BLaER1 (cell line): ENCODE data around the gene BOD1L1.
"Not testable (repeated sequence)": the region's sequence is repeated elsewhere in the genome, so short reads cannot be mapped to it uniquely, and the experiment has no call there.

ENCODE experiments used
- H3K27ac ChIP-seq: shearing (Covaris generic); formaldehyde crosslinking; 2 replicates; pipeline ENCODE4 v1.8.1; 2022
- H3K27me3 ChIP-seq: shearing (Covaris generic); formaldehyde crosslinking; 2 replicates; pipeline ENCODE4 v1.8.1; 2022
- H3K36me3 ChIP-seq: shearing (Covaris generic); formaldehyde crosslinking; 2 replicates; pipeline ENCODE4 v1.8.1; 2022
- H3K4me1 ChIP-seq: shearing (Covaris generic); formaldehyde crosslinking; 2 replicates; pipeline ENCODE4 v1.8.1; 2022
- H3K4me2 ChIP-seq: shearing (Covaris generic); formaldehyde crosslinking; 2 replicates; pipeline ENCODE4 v1.8.1; 2022
- H3K4me3 ChIP-seq: shearing (Covaris generic); formaldehyde crosslinking; 2 replicates; pipeline ENCODE4 v1.8.1; 2022
- H3K9ac ChIP-seq: shearing (Covaris generic); formaldehyde crosslinking; 2 replicates; pipeline ENCODE4 v1.8.1; 2022
- H3K9me3 ChIP-seq: shearing (Covaris generic); formaldehyde crosslinking; 2 replicates; pipeline ENCODE4 v1.8.1; 2022
- H4K20me1 ChIP-seq: shearing (Covaris generic); formaldehyde crosslinking; 2 replicates; pipeline ENCODE4 v1.8.1; 2022
- Cebpa-rat ChIP-seq: shearing (Covaris generic); IDR thresholded peaks from 2 replicates; pipeline ENCODE4 v1.8.1; 2022

Gene BOD1L1

DNA sequence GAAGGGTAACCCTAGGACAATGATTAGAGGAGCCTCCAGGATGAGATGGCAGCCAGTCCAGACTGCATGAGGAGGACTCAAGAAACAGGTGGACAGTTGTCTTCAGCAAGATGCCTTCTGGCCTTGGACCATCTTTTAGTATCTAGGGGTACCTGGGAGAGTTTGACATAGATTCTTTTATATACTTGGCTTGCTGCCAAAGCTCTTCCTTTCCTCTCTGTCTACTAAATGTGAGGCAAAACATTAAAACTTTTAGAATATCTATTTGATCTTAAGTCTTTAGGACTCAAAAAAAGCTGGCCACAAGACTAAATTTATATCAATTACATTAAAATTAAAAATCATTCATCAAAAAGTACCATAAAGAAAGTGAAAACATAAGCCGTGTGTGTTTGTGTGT lies 64.6 kb downstream of the BOD1L1 start:
- H3K4me2 ChIP-seq: no peak overlapping the region
- H3K36me3 ChIP-seq: peaks cover 20% of the 10 kb centered on the region
- H4K20me1 ChIP-seq: no peaks in the 10 kb centered on the region
- no peak overlapping the region for H3K27ac ChIP-seq
- TF ChIP-seq Cebpa-rat: no peak
- no peak overlapping the region for H3K4me3 ChIP-seq
- H3K27me3 ChIP-seq: no peaks in the 10 kb centered on the region
- no peaks in the 10 kb centered on the region for H3K9me3 ChIP-seq
- no peak overlapping the region for H3K9ac ChIP-seq
- H3K4me1 ChIP-seq: peaks cover 4% of the 10 kb centered on the region; the same call in 1 of the 2 replicates

DNA sequence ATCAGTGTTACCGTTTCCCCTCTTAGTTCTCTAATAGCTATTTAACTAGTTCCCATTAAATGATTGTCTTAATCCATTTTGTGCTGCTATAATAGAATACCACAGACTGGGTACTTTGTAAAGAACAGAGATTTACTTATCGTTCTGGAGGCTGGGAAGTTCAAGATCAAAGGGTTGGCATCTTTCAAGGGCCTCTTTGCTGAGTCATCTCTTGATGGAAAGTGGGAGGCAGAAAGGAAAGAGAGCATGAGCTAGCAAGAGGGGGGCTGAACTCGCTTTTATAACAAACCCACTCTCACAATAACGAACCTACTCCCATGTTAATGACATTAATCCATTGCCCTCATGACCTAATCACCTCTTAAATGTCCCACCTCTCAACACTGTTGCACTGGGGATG lies 65.9 kb downstream of the BOD1L1 start:
- Histone ChIP-seq H3K36me3 (0 out of 2 replicates have a peak, but pooled peaks cover 8% of the 10 kb centered on the region), H3K27me3 (no peaks in the 10 kb centered on the region), H3K4me2 (no peak overlapping the region), H3K4me3 (no peak overlapping the region), H3K9ac (no peak overlapping the region), H3K4me1 (peaks cover 4% of the 10 kb centered on the region; the same call in 1 of the 2 replicates), H3K27ac (no peak overlapping the region), H4K20me1 (no peaks in the 10 kb centered on the region), H3K9me3 (no peaks in the 10 kb centered on the region)
- no peak for TF ChIP-seq Cebpa-rat

DNA sequence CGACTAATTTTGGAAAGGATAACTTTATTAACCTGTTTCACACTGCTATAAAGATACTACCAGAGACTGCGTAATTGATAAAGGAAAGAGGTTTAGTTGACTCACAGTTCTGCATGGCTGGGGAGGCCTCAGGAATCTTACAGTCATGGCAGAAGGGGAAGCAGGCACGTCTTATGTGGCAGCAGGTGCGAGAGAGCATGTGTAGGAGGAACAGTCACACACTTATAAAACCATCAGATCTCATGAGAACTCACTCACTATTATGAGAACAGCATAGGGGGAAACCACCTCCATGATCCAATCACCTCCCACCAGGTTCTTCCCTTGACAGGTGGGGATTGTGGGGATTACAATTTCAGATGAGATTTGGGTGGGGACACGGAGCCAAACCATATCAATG lies 67.4 kb downstream of the BOD1L1 start:
- not testable (repeated sequence) for H3K9me3 ChIP-seq, H3K9ac ChIP-seq, H3K4me2 ChIP-seq, H3K4me1 ChIP-seq, H3K36me3 ChIP-seq, H3K4me3 ChIP-seq, H3K27ac ChIP-seq, H3K27me3 ChIP-seq, H4K20me1 ChIP-seq

DNA sequence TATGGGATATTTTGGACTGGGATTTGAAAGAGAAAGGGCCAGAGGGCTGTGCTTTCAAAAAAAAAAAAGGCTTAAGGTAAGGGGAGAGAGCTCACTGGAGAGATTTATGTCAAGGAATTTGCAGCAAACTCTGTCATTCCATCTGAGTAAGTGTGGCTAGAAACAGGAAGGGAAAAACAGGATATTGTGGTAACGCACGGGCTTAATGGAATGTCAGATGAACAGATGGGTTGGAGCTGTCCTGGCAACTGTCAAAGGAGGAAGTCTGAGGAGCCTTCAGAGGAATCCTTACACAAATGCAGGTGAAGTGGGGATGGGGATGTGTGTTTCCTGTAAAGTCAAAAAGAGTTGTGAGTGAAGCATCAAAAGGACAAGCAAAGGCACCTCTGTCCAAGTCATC lies 68.1 kb downstream of the BOD1L1 start:
- TF ChIP-seq Cebpa-rat: no peak
- H3K27ac ChIP-seq: no peak overlapping the region

DNA sequence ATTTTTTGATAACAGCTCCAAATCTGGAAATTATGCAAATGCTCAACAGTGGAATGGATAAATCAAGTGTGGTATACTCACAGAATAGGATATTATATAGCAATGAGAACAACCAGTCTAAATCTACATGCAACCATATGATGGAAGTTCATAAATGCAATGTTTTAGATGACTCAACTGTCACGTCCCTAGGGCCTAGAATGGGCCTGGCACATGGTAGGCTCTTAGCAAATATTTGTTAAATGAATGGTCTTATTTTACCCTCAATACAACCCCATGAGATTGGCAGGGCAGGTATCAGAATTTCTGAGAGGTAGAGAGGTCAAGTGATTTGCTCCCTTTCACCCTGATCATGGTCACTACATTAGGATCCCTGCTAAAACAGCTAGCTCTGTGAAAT lies 68.6 kb downstream of the BOD1L1 start:
- H3K9ac ChIP-seq: no peak overlapping the region
- peaks cover 4% of the 10 kb centered on the region; the same call in 1 of the 2 replicates for H3K4me1 ChIP-seq
- TF ChIP-seq Cebpa-rat: no peak
- no peaks in the 10 kb centered on the region for H3K27me3 ChIP-seq
- no peak overlapping the region for H3K4me2 ChIP-seq
- H3K9me3 ChIP-seq: no peaks in the 10 kb centered on the region
- H3K27ac ChIP-seq: no peak overlapping the region
- H3K4me3 ChIP-seq: no peak overlapping the region
- no peaks in the 10 kb centered on the region for H4K20me1 ChIP-seq
- no peaks in the 10 kb centered on the region for H3K36me3 ChIP-seq

More for the DNA sequence above, 68.1 kb downstream of the BOD1L1 start:
- Histone ChIP-seq H3K4me2 (no peak overlapping the region), H3K9ac (no peak overlapping the region), H3K9me3 (no peaks in the 10 kb centered on the region), H3K4me1 (peaks cover 4% of the 10 kb centered on the region; the same call in 1 of the 2 replicates), H3K36me3 (no peaks in the 10 kb centered on the region), H3K4me3 (no peak overlapping the region), H3K27me3 (no peaks in the 10 kb centered on the region), H4K20me1 (no peaks in the 10 kb centered on the region)

DNA sequence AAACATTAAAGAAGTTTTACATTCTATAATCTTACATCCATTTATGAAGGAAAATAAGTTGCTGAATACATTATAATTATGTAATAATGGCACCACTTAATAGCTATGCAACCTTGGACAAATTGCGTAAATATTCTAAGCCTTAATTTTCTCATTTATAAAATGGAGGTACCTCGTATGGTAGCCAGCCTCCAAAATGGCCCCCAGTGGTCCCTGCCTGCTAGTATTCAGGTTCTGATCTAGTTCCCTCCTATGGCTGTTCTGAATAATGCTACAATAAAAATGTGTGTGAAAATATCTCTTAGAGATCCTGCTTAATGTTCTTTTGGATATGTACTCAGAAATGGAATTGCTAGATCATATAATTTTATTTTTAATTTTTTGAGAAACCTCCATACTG lies 72.2 kb downstream of the BOD1L1 start:
- no peaks in the 10 kb centered on the region for H3K36me3 ChIP-seq
- H3K4me2 ChIP-seq: no peak overlapping the region
- H3K4me1 ChIP-seq: peaks cover 4% of the 10 kb centered on the region; the same call in 1 of the 2 replicates
- H3K27ac ChIP-seq: no peak overlapping the region
- no peaks in the 10 kb centered on the region for H3K27me3 ChIP-seq
- TF ChIP-seq Cebpa-rat: no peak
- H4K20me1 ChIP-seq: no peaks in the 10 kb centered on the region
- H3K4me3 ChIP-seq: no peak overlapping the region
- no peaks in the 10 kb centered on the region for H3K9me3 ChIP-seq
- no peak overlapping the region for H3K9ac ChIP-seq

DNA sequence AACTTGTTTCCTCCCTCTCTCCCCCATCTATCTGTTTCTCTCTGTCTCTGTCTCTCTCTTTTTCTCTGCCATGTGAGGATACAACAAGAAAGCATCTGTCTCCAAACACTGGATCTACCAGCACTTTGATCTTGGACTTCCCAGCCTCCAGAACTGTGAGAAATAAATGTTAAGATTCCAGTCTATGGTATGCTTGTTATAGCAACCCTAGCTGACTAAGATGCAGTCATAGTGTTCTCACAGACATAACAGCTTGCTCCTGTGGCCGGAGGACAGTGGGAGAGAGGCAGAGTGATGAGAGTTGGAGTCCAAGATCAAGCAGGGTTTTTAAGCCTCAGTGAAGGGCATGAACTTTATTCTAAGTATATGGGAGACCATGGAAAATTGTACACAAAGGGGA lies 74.4 kb downstream of the BOD1L1 start:
- peaks cover 17% of the 10 kb centered on the region for H3K27me3 ChIP-seq
- H4K20me1 ChIP-seq: 0 out of 2 replicates have a peak, but pooled peaks cover 7% of the 10 kb centered on the region
- H3K27ac ChIP-seq: no peak overlapping the region
- no peak overlapping the region for H3K9ac ChIP-seq
- no peak overlapping the region for H3K4me3 ChIP-seq
- no peaks in the 10 kb centered on the region for H3K36me3 ChIP-seq
- no peaks in the 10 kb centered on the region for H3K4me1 ChIP-seq
- TF ChIP-seq Cebpa-rat: no peak
- H3K9me3 ChIP-seq: no peaks in the 10 kb centered on the region
- H3K4me2 ChIP-seq: no peak overlapping the region

DNA sequence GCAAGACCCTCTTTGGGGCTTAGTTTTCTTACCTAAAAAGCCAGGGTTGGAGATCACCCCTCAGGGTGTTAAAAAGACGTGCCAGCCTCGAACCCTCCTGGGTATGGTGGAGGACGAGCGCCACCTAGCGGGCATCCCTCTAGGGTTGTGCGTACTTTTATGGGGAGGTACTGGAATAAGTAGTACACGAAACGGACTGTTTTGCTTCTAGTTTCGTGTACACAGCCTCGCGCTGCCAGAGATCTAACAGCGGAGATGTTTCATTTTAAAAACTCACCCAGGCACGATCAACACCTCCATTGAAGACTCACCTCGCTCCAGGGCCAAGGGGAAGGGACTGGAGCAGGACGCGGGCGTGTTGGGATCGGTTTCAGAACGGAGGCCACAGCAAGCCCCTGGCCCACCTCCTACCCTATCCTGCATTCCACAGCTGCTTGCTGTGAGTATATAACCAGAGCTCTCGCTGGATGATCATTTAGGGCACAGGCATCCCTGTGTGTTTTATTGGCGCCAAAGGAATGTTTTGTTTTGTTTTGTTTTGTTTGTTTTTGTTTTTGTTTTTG lies 78.5 kb downstream of the BOD1L1 start:
- Histone ChIP-seq H3K27me3 (peaks cover 57% of the 10 kb centered on the region), H3K27ac (no peak overlapping the region), H3K9ac (no peak overlapping the region), H3K4me2 (peak overlapping the region; percentile 67), H3K36me3 (no peaks in the 10 kb centered on the region), H4K20me1 (peaks cover 44% of the 10 kb centered on the region), H3K9me3 (peaks cover 2% of the 10 kb centered on the region), H3K4me1 (peaks cover 24% of the 10 kb centered on the region), H3K4me3 (peak overlapping the region; percentile 51; the same call in 1 of the 2 replicates)
- no peak for TF ChIP-seq Cebpa-rat

DNA sequence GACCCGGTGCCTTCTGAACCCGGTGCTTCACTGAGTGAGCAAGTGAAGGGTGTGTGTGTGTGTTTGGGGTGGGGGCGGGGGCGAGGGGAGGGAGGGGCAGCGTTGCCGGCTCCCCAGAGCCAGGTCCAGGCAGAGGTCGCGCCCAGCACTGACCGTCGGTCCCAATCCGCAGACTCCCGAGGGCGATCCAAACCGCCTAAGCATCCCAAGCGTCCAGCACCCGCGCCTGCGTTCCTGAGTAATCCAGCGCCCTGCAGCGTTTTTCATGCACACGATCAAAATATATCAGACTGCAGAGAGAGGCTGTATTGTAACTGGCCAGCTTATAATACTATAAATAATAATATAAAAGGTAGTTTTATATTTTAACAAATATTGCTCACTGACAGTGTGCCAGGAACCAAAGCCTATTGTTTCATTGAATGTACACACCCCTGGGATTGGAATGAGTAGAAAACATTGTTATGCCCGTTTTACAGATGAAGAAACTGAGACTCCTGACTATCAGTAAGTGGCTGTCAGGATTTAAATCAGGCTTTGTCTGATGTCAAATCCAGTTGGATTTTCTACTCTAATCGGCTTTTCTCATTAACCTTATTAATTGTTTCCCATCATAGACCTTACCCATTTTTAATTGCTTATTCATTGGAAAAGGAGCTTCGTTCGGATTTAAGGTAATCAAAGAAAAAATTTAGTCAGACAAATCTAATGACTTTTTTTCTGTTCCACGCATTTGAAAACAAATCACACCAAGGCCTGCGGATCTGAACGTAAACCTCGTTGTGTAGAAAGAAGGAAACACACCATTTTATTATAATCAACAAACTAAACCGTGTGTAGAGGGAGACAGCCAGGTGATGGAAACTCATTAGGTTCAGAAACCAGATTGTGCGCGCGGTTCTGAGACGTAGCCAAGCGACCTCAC lies 79.2 kb downstream of the BOD1L1 start:
- Histone ChIP-seq H3K4me2 (peak overlapping the region; percentile 97), H3K36me3 (no peaks in the 10 kb centered on the region), H3K27ac (no peak overlapping the region), H4K20me1 (peaks cover 51% of the 10 kb centered on the region), H3K4me3 (peak overlapping the region; percentile 74), H3K27me3 (peaks cover 65% of the 10 kb centered on the region), H3K9me3 (peaks cover 10% of the 10 kb centered on the region), H3K9ac (no peak overlapping the region), H3K4me1 (peaks cover 25% of the 10 kb centered on the region)
- no peak for TF ChIP-seq Cebpa-rat

DNA sequence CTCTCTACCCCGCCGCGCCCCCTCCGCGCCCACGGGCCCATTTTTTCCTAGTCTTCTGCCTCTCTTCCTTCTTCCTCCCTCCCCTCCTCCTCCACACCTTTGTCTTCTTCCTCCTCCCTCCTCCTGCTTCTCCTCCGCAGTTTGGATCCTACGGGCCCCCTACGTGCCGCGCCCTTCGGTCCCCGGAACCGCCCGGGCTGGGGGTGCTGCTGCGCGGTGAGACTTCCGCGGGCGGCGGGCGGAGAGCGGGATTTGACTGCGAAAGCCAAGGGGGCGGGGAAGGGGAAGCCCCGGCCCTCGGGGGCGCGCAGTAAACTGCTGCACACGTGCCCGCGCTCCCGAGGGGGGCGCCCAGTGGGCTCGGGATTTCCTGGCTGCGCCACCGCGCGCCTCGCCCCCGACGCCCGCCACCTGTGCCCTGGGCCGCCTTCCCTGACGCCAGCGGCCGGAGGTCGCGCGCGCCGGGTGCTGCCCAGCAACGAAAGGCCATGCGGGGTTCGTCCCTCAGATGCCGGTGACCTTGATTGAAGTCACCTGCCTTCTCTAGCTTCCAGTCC lies 80.0 kb downstream of the BOD1L1 start:
- no peaks in the 10 kb centered on the region for H3K36me3 ChIP-seq
- peak overlapping the region; percentile 74 for H3K4me3 ChIP-seq
- H3K27me3 ChIP-seq: peaks cover 72% of the 10 kb centered on the region
- H3K9me3 ChIP-seq: peaks cover 17% of the 10 kb centered on the region
- H4K20me1 ChIP-seq: peaks cover 59% of the 10 kb centered on the region
- H3K4me2 ChIP-seq: peak overlapping the region; percentile 97
- H3K27ac ChIP-seq: no peak overlapping the region
- H3K9ac ChIP-seq: peak overlapping the region; percentile 64
- peaks cover 25% of the 10 kb centered on the region for H3K4me1 ChIP-seq
- TF ChIP-seq Cebpa-rat: no peak
